GM19328 (cell line): ENCODE data around the gene JAZF1.

ENCODE experiments used
- ATAC-seq: cut with Tn5 transposase; IDR thresholded peaks from one replicate; pipeline ENCODE4 v1.9.1; 2021; ENCODE audit warnings: mild to moderate bottlenecking, moderate library complexity; ENCODE audit not compliant: unreplicated experiment

JAZF1 gene

DNA sequence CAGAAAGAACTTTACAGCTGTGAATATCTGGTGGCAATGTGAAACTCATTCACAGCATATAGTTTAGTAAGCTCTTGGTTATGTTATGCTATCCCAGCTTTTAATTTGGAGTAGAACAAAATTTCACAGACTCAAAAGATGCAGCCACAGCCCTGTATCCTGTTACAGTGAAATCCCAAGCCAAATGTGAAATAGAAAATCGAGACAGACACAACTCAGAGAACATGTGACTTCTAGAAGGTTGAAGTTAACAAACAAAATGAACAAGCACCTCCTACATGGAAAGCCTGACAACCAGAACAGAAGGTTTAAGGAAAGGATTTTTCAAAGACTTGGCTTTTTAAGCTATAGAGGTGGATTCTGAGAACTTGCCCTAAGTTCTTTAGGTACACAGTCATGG is 39.6 kb downstream of the JAZF1 start:
- ATAC-seq = no peak

GRCh38 chr7:28138837-28139236 is 41.8 kb downstream of the JAZF1 start:
- ATAC-seq = no peak

DNA sequence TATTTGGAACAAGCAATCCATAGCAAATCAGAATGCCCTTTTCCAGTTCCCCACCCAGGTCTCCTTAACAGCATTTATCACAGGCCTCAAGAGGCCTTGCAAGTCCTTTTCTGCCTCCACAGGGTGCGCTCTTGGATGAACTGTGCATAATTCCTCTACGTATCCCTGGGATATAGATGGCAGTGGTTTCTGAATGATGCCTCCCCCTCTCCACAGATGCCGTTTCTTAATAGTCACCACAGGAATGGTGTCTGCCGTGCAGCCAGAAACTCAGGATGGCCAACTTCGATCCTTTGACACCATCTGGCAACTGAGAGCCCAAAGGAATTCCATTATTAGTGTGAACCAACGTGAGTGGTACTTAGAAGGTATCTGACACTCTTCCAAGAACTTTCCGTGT is 43.1 kb downstream of the JAZF1 start:
- no peak for ATAC-seq

GRCh38 chr7:28136885-28137284 is 43.7 kb downstream of the JAZF1 start:
- no peak for ATAC-seq

DNA sequence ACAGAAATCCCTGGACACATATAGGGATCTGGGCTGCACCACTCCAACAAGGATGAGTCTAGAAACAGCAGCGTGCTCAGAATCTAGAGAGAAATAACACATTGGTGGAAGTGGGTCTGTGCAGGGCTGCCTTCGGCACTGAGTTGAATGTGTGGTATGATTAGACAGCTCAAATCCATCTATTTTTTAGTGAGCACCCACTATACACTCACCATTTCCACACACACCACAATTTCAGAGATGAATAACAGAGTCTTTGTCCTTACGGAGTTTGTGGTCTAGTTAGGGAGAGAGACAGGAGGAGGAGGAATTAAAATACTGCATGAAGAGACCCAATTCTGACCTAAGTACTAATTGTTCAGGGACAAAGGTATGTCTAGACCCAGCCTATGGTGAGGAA is 44.2 kb downstream of the JAZF1 start:
- ATAC-seq = no peak

GRCh38 chr7:28135760-28136159 is 44.8 kb downstream of the JAZF1 start:
- no peak for ATAC-seq

DNA sequence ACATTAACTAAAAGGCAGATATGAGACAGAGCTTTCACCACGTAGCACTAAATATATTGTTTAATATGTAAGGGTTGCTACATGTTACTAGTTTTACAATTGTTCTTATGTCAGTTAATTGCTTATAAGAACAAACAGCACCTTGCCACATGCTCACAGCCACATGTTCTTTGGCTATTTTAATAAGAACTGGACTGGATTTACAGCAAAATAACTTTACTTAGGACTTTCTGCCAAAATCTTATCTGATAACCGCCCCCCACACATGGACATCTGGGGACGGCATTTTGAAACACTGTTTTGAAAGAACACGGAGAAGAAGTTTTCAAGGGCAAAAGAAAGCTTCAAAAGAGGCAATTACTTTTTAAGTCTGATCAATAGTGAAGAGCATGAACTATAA is 45.3 kb downstream of the JAZF1 start:
- ATAC-seq = no peak

GRCh38 chr7:28133872-28134271 is 46.7 kb downstream of the JAZF1 start:
- no peak for ATAC-seq

DNA sequence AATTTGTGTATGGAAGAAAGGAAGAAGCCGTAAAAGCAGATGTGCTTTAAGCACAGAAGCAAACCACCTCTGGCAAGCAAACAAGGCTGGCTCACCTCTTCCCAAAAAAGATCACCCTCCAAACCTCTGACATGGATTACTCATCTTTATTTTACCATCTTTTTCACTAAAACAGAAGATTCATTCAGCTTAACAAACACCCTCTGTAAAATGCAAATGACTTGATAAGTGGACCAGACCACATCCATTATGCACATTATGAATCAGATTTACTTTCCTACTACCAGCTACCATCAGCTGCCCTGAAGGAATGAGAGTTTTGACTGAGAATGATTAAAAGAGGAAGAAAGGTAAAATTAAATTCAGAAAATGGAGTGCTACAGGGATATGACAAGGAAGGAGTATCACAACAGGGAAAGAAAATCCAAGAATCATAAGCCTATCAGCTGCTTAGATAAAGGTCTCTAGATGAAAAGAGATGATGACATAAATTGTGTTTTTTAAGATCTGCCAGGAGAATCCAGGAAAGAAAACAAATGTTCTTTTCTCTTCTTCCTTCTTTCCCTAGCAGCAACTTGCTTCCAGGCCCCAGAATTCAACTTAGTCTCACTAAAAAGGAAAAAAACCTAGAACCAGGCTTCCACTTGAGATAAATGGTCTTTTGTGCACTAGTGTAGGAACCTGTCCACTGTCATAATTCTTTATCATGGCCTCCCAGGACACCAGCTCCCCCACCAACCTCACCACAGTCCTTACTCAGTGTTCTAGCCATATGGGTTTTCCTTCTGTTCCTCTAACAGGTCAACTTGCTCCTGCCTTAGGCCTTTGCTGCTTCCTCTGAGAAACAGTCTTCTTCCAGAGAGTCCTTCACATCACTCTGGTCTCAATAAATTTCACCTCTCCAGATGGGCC is 47.4 kb downstream of the JAZF1 start:
- ATAC-seq = no peak

- no peak for ATAC-seq
Observed at GRCh38 chr7:28130277-28130676, 50.3 kb downstream of the JAZF1 start.

DNA sequence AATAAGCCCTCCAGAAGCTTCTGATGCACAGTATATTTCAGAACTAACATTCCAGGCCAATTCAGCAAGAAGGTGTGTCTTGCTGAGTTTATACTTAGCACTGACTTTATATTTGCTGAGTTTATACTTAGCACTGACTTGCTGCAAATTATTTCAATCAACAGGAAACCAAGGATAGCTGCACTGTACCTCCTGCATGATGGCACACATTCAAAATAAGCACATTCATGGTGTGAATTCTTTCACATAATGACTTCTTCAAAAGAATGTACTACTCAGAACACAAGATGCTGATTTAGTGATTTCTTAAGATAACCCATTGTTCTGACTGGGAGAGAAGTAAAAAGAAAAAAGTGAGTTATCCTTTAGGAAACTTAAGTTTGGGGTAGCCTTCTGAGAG is 52.0 kb downstream of the JAZF1 start:
- no peak for ATAC-seq

GRCh38 chr7:28126410-28127041 is 54.1 kb downstream of the JAZF1 start:
- no peak for ATAC-seq

- no peak for ATAC-seq
Observed at GRCh38 chr7:28125431-28126409, 54.9 kb downstream of the JAZF1 start.

DNA sequence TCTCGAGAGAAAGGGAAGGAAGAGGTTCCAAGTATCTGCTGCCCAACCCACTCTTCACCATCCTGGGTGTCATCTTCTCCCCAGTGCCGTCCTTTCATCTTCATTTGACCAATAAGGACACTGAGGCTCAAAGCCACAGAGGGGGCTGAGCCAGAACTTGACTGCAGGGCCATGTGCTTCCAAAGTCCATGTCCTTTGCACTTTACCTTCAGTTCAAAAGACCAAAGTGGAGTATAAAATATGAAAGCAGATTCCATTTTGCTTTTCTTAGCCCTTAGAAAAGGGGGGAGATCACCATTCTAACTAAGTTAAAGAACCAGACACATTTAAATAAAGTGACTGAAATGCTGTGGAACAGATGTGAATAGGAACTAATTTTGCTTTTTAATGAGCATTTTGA is 56.2 kb downstream of the JAZF1 start:
- ATAC-seq = no peak

DNA sequence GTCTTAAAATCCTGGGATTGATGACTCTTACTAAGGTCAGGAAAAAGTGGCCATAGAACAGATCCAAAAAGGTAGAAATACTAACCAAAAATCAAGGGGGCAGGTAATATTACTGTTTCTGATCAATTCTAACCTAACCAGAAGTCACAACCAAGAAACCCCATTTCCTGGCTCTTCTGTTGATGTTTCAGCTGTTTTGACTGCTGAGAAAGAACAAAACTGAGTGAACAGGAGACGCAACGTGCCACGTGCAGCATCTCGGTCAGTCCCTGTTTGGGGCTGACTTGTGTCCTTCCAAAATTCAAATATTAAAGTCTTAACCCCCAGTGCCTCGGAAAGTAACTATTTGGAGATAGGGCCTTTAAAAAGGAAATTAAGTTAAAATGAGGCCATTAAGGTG is 56.8 kb downstream of the JAZF1 start:
- ATAC-seq = no peak

DNA sequence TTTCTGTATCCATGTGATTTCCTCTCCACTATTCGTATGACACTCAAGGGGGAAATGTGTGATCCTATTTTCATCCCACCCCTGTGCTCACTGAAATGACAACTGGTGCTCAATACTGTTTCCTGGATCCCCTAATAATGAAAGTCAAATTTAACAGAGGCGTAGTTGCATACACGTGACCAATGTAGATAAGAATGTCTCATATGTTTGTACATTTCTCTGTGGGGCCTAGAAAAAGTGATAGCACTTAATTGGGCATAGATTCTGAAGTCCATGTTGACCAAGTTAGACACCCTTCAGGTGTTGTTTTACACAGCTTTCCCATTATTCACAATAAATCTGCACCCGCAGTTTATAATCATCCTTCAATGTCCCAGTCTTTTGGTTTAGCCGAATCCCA is 59.1 kb downstream of the JAZF1 start:
- no peak for ATAC-seq

- ATAC-seq = no peak
Observed at GRCh38 chr7:28116041-28116440, 64.6 kb downstream of the JAZF1 start.

GRCh38 chr7:28115261-28115660 is 65.3 kb downstream of the JAZF1 start:
- ATAC-seq = no peak

DNA sequence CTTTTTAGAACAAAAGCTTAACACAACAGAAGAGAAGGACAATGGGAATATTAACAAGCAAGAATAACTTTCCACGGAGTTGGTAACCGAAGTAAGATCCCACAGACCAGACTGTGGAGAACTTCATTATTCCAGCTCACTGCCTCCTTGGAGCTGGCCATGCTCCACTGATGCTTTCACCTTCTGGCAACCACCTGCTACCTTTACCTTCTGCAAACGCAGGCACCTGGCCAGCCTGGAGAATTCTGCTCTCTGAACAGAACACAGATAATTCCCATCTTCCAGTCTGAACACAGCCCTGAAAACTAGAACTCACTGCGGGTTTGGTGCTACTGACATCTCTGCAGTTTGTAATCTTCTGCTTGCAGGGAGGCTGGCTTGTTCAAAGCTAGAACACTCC is 66.5 kb downstream of the JAZF1 start:
- ATAC-seq = no peak

- ATAC-seq = no peak
Observed at GRCh38 chr7:28112883-28113540, 67.6 kb downstream of the JAZF1 start.

DNA sequence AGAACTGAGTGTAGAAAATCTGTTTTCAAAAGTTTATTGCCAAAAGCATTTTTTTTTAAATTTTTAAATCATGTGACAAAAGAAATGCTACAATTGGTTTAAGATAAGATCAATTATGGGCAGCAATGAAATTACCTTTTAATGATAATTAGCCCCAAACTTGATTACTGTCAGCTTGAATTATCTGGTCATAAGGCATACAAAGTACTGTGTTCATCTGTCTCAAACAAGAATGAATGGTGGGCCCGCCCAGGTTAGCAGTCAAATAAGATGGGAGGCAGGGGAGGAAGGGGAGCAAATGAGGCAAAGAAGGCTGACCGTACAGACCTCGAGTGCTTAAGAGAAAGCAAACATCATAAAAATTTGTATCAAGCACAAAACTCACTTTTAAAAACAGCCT is 68.1 kb downstream of the JAZF1 start:
- no peak for ATAC-seq
